ENCODE data around the gene ZP2. TPM values are rescaled to one million over a fixed set of nuclear protein-coding genes. Genes with fewer than 3 reads are reported as not detected.
"Not testable (repeated sequence)": the region's sequence is repeated elsewhere in the genome, so short reads cannot be mapped to it uniquely, and the experiment has no call there.

Gene ZP2
- total RNA-seq, 4 donors from 2014 or later = 0.63 TPM; not detected in 3

- Histone ChIP-seq H3K9me3 (no peaks in the 10 kb centered on the region), H3K36me3 (no peaks in the 10 kb centered on the region), H3K27me3 (no peaks in the 10 kb centered on the region), H3K4me1 (no peaks in the 10 kb centered on the region), H3K4me3 (replicated peaks in 1 of 3) (no peak overlapping the region), H3K27ac (no peak overlapping the region)
- WGBS, 2 donors = 63 to 66% methylated on average over 7 of the region's 7 CpGs
- intact Hi-C loops (cut with DNase I) = no loop called here
- TF ChIP-seq CTCF (IDR thresholded peaks at IDR 0.05) (no peak), POLR2A (IDR thresholded peaks at IDR 0.05) (no peak)
- DNase-seq = no peak
Observed at GRCh38 chr16:21203155-21203797, 8.1 kb downstream of the ZP2 start.

GRCh38 chr16:21199607-21200218, 11.7 kb downstream of the ZP2 start:
- no peaks in the 10 kb centered on the region for H3K27me3 ChIP-seq
- DNase-seq = no peak
- WGBS, 2 donors = 79 to 82% methylated on average over 5 of the region's 5 CpGs
- intact Hi-C loops (cut with DNase I) = no loop called here
- H3K36me3 ChIP-seq = no peaks in the 10 kb centered on the region
- no peak overlapping the region for H3K27ac ChIP-seq
- TF ChIP-seq POLR2A (IDR thresholded peaks at IDR 0.05) = no peak
- no peak for TF ChIP-seq CTCF (IDR thresholded peaks at IDR 0.05)
- H3K4me3 ChIP-seq (replicated peaks in 1 of 3) = no peak overlapping the region
- no peaks in the 10 kb centered on the region for H3K4me1 ChIP-seq
- H3K9me3 ChIP-seq = no peaks in the 10 kb centered on the region

DNA sequence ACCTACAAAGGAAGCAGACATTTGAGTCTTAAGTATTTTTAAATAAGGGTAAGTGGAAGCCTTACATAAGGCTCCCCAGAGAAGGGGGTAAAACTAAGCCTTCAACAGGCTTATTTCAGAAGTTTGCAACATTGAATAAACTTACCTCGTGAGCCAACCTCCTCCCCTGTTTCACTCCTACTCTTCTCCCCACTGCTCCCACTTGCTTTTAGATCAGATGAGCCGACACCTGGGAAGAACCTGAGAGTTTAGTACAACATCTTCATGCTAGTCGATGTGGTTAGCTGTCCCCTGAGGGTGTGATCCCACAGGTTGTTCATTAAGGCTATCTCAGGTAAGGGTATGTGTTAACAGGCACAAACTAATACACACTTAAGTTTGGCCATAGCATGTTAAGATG, 13.8 kb downstream of the ZP2 start:
- H3K4me1 ChIP-seq = no peaks in the 10 kb centered on the region
- WGBS, 2 donors = 78 to 85% methylated on average over 3 of the region's 3 CpGs
- no peak overlapping the region for H3K27ac ChIP-seq
- H3K4me3 ChIP-seq (replicated peaks in 1 of 3) = no peak overlapping the region
- no peaks in the 10 kb centered on the region for H3K9me3 ChIP-seq
- TF ChIP-seq POLR2A (IDR thresholded peaks at IDR 0.05) (no peak), CTCF (IDR thresholded peaks at IDR 0.05) (no peak)
- intact Hi-C loops (cut with DNase I) = no loop called here
- H3K27me3 ChIP-seq = no peaks in the 10 kb centered on the region
- DNase-seq = no peak
- H3K36me3 ChIP-seq = no peaks in the 10 kb centered on the region

- no peaks in the 10 kb centered on the region for H3K36me3 ChIP-seq
- H3K27ac ChIP-seq = no peak overlapping the region
- TF ChIP-seq POLR2A (IDR thresholded peaks at IDR 0.05) (no peak), CTCF (IDR thresholded peaks at IDR 0.05) (no peak)
- no peaks in the 10 kb centered on the region for H3K9me3 ChIP-seq
- DNase-seq = no peak
- no peak overlapping the region for H3K4me3 ChIP-seq (replicated peaks in 1 of 3)
- 86 to 88% methylated on average over 1 of the region's 1 CpG for WGBS, 2 donors
- H3K27me3 ChIP-seq = no peaks in the 10 kb centered on the region
- H3K4me1 ChIP-seq = no peaks in the 10 kb centered on the region
- intact Hi-C loops (cut with DNase I) = no loop called here
Observed at GRCh38 chr16:21197112-21197511, 14.3 kb downstream of the ZP2 start.

- H3K4me3 ChIP-seq (replicated peaks in 1 of 3); H3K4me1 ChIP-seq; H3K36me3 ChIP-seq; DNase-seq; H3K27ac ChIP-seq; H3K9me3 ChIP-seq; intact Hi-C loops (cut with DNase I); H3K27me3 ChIP-seq: not testable (repeated sequence)
- 84 to 95% methylated on average over 8 of the region's 8 CpGs for WGBS, 2 donors
Observed at GRCh38 chr16:21195330-21195729, 16.0 kb downstream of the ZP2 start.
